H1 (cell line): ENCODE measurements around the gene CCDC40.

Source experiments
- BRCA1 ChIP-seq: IDR thresholded peaks from 2 replicates; pipeline ENCODE4 v1.6.1; 2012; ENCODE audit warnings: low read depth, low read length, improper control_type of control experiment
- CTCF ChIP-seq, 3 experiments: IDR thresholded peaks; 1 replicate in 2 of 3; 2 replicates in 1 of 3; pipeline versions ENCODE4 v1.5.1 to v1.6.1; 2011; ENCODE audit warnings: low read length in 3 of 3, mild to moderate bottlenecking in 3 of 3, inconsistent platforms in 2 of 3, low read depth in 1 of 3, moderate library complexity in 1 of 3; ENCODE audit not compliant: insufficient read depth in 1 of 3; ENCODE audit errors: control extremely low read depth in 1 of 3
- EZH2 ChIP-seq: fragments of 200-600 bp; sonication (generic); IDR thresholded peaks from 2 replicates; pipeline ENCODE4 v1.7.1; 2012; ENCODE audit warnings: low read depth, mild to moderate bottlenecking, moderate library complexity, low read length, inconsistent platforms; ENCODE audit not compliant: severe bottlenecking
- GABPA ChIP-seq: IDR thresholded peaks from 2 replicates; pipeline ENCODE4 v1.6.1; 2011; ENCODE audit warnings: mild to moderate bottlenecking, low read length, moderate library complexity, borderline replicate concordance; ENCODE audit not compliant: insufficient read depth

- TF ChIP-seq GABPA (no peak), EZH2 (no peak), BRCA1 (no peak), CTCF (IDR thresholded peaks at IDR 0.05; ENCODE audit: control extremely low read depth in 1 of 3, insufficient read depth in 1 of 3, low read depth in 1 of 3, low read length in 3 of 3) (no peak)
Measured at GRCh38 chr17:80109713-80110446, 73.4 kb downstream of the CCDC40 start.
